ENCODE data around the gene STON2.

GRCh38 chr14:81437244-81437643, 37.1 kb upstream of the STON2 start:
- no peak for TF ChIP-seq CTCF (IDR thresholded peaks at IDR 0.05)
- no peak for TF ChIP-seq POLR2A (IDR thresholded peaks at IDR 0.05)
